Measurements from ENCODE around the gene SLC6A12. TPM values are rescaled to one million over a fixed set of nuclear protein-coding genes. Genes with fewer than 3 reads are reported as not detected.
"Not testable (repeated sequence)": the region's sequence is repeated elsewhere in the genome, so short reads cannot be mapped to it uniquely, and the experiment has no call there.

Gene SLC6A12
- total RNA-seq, 2 donors from 2014 or later, result 0.41 to 0.65 TPM

DNA sequence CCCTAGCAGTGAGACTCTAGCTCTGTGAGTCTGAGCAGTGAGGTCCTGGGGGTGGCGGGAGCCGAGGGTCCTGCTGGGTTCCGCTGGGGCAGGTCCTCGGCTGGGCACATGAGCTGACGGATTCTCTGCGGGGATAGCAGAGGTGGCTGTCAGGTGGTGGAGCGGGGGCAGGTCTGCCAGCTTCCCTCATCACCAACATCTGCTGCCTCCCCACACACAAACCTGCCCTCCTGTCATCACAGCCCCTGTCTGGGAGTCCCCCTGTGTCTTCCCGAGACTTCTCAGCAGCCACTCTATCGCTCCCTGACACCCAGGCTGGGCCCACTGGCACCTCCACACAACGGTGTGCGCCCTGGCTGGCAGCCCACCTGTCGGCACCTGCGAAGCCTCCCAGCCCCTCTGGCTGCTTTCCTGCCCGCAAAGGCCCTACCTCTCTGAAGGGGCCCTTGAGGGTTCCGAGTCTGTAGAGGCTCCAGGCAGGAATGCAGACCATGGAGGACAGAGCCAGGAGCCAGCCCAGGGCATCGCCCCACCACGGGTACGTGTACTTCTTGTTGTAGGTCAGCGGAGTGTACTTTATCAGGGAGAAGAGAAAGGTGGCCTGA lies 7.1 kb upstream of the SLC6A12 start:
- DNase-seq, result no peak
- no peak for ATAC-seq
- intact Hi-C loops (cut with DNase I), result no loop called here

DNA sequence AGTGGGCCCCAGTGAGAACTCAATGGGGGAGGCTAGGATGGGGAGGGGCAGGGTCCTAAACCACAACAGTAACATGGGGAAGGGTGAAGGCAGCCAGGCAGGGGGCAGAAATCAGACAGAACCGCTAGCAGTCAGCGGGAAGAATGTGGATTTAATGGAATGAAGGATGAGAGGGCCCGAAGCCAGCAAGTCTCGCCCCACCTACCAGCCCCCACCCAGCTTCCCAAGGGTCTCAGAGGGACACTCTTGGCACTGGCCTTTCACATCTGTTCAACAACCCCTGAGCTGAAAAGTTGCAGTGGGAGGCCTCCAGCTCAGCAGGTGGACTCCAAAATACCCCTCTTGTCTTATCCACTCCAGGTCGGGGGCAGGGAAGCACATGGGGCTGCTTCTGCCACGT lies 6.5 kb upstream of the SLC6A12 start:
- DNase-seq (no peak), ATAC-seq (no peak)
- intact Hi-C loops (cut with DNase I), result no loop called here

DNA sequence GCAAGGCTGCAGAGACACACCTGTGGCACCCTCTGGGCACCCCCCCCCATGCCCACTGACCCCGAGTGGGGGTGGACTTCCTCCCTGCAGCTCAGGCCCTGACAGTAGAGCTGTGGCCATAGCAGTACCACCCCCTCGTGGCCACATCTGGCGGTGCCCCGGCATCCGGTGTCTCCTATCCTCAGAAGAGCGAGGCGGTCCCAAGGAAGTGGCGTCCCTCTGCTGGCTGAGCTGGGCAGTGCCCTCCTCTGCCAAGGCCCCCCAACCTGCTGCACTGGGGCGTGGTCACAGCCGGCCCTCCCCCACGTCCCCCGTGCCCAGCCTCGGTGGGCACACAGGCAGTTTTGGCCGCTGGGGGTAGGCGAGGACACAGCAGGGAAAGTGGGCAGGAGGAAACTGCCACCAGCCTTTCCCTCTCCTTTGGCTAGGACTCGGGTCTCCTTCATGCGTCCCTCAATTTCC lies 6.0 kb upstream of the SLC6A12 start:
- peak; percentile 71 to 77 for ATAC-seq
- peak; percentile 58 for DNase-seq
- intact Hi-C loops (cut with DNase I), result no loop called here

DNA sequence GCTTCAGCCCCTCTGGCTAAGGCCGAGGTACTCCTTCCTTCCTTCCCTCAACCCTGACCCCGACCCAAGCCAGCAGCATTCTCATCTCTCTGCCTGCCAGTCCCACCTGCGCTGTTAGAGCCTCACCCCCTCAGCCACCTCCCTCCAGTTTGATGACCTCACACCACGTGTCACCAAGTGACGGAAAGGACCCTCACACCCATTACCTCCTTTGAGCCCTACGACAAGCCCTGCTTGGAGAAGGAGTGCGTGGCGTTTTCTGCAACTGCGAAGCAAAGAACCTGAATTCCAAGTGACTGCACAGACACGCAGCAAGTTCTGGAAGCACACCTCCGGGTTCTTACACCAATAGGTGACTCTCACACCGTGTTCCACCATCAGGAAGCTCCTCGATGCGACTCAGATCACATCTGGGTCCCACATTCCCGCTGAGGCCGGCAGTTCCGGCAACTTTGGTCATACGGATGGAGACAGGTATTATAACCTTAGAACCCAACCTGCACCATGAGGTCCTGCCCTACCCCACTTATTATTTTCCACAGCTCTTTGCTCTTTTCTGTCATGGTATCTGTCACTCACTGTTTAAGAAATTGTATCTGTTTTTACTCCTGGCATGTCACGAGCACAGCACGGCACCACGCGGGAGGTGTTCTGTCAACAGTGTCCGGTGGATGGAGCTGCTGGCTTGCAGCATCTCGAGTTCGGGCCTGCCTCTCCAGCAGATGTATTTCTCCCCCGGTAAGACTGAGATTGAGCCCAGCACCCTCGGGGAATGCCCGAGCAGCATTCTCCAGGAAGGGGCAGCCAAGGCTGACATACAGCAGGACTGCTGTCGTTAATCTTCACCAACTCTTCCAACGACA lies 5.0 kb upstream of the SLC6A12 start:
- intact Hi-C loops (cut with DNase I), result no loop called here
- ATAC-seq, result no peak
- DNase-seq, result no peak

DNA sequence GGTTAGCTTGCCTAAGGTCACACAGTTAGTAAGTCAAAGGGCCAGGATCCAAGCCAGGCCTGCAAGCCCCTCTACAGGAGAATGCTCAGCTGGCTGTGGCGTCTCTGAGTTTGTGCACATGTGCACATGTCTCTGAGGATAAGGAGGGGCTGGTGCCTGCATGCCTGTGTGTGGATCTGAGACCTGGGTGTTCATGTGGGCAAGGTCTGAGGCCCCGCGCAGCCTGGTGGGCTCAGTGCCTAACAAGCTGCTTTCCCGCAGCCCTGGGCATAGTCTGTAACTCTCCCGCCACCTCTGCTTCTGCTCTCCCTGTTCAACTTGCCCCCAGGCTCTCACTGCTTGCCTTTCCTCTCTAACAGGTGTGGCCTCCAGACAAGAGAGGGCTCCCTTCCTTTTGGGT lies 4.3 kb upstream of the SLC6A12 start:
- intact Hi-C loops (cut with DNase I), result no loop called here
- no peak for ATAC-seq
- no peak for DNase-seq

DNA sequence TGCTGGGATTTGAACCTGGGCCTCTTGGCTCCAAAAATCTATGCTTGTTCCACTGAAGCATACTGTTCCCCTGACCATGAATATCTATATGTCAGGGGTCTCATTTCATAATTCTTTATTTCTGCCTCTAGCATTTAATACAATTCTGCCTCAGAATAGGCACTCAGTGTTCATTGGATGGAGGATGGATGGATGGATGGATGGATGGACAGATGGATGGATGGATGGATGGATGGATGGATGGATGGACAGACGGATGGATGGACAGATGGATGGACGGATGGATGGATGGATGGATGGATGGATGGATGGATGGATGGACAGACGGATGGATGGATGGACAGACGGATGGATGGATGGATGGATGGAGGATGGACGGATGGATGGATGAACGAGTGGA lies 3.1 kb upstream of the SLC6A12 start:
- ATAC-seq; DNase-seq; intact Hi-C loops (cut with DNase I): not testable (repeated sequence)

DNA sequence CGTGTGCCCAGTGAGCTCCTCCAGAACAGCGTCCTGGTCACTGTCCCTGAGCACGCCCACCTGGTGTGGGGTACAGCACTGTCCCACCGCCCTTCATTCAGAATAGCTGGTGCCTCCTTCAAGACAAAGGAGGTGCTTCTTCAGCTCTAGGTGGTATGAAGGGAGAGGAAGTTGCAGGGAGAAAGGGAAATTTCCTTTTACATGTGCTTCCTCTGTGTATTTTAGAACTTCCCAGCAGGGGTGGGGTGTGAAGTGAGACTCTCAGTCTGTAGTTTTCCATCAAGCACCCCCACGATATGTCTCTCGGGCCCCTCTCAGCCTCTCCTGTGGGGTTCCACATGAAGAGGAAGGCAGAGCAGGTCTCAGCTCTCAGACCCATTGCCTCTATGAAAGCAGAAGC lies 1.2 kb upstream of the SLC6A12 start:
- DNase-seq (no peak), ATAC-seq (no peak)
- intact Hi-C loops (cut with DNase I), result no loop called here

DNA sequence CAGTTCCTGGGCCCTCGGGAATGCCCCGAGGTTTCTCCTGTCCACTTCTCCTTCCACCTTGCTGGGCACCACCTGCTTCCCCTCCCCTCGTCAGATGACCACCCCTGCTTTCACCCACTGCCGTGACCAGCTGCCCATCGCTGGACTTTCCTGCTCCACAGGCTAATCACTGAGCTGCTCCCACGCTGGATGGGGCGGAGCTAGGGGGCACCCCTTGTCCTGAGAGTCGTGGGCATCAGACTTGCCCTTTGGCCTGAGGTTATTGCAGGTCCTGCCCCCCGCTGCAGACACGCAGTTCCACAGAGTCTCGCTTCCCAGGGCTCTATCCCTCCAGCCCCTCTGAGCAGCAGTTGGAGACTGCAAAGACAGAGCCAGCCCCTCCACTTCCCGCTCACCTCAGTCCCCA lies 427 bp downstream of the SLC6A12 start:
- intact Hi-C loops (cut with DNase I), result no loop called here
- no peak for ATAC-seq
- no peak for DNase-seq

DNA sequence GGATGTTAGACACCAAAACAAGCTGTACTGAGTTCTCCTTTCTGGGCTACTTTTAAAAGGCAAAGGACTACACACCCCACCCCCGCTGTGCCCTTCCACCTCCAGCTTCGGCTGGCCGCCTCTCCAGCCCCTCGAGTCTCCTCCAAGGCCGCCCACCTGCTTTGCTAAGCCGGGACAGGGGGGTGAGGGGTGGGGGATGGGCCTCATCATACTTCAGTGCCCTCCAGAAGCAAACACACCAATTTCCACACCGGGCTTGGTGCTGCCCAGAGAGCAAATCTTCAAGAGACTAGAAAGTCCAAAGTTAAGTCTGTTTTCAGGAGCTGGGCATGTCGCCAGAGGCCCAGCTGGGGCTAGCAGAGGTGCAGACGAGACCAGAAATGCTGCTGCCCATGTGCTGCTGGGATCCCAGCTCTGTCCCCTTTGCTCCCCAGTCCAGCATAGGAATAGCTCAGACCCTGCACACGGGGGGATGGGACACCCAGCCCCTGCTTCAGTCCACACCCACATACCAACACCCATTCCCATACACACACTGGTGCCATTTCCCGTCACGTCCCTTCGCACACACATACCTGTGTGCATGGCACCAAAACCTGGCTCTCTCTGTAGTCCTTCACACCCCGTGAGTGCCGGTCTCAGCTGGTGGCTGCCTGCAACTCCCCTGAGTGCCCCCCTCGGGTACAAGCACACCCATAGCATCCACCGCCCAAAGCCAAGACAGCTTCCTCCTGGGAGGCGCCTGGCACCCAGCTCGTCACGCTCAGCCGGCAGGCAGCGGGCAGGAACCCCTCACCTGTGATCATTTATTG lies 1.0 kb downstream of the SLC6A12 start:
- intact Hi-C loops (cut with DNase I), result no loop called here
- ATAC-seq (peak; percentile 24 to 31), DNase-seq (peak; percentile 38)

DNA sequence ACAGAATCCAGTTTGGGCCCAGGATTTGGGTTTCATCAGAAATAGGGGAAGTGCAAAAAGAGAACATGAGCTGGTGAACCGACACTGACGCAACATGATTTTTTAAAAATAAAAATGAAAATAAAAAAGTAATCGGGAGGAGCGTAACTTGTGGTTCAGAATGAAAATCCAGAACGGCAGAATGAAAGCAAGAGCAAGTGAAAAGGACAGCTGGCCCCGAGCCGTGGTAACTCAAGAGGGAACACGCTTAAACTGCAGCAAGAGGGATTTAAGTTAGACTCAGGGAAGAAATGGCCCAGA lies 1.6 kb downstream of the SLC6A12 start:
- peak in 1 of 2 donors; percentile 19 for ATAC-seq
- intact Hi-C loops (cut with DNase I), result no loop called here
- DNase-seq, result no peak

DNA sequence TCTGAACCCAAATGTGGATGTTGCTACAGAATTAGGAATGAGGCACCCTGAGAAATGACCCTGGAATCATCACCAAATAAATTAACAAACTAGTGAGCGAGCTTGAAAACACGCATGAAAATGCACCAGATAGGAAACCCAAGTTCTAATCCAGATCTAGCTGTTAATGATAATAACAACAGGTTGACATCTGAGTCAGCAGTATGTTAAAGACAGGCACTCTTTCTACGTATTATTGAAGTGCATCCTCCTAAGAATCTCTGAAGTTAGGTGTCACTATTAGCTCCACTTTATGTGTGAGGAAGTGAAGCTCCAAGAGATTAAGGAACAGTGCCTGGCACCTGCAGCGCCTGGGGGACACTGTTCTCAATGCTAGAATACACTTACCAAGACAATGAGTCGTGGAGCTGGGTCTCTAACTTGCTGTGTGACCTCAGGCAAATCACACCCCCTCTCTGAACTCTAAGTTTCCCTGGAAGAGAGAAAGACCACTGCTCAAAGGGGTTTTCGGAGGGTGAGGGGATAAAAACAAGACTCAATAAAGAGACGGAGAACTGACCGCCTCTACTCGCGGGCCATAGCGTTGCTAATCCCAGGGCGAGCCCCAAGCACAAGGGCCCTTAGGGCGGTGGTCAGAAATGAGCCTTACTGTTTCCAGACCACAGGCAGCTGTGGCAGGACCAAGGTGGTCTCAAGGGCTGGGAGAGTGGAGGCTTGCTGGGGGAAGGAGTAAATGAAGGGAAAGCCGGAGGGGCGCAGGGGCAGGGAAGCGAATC lies 2.1 kb downstream of the SLC6A12 start:
- no peak for DNase-seq
- ATAC-seq, result no peak
- intact Hi-C loops (cut with DNase I), result no loop called here

DNA sequence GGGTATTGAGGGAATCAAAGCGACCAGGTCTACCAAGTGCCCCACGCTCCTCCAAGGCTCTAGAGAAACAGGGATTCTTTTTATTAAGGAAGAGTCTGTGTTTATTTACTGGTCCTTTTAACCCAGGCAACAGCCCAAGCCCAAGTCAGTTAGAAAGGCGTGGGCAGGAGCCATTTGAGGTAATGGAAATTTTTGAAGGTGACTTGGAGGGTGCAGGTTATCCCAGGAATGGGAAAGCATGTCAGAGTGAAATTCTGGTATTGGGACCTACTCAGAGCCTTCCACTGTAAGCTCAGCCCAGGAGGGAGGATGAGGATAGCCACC lies 2.9 kb downstream of the SLC6A12 start:
- intact Hi-C loops (cut with DNase I), result no loop called here
- DNase-seq, result no peak

DNA sequence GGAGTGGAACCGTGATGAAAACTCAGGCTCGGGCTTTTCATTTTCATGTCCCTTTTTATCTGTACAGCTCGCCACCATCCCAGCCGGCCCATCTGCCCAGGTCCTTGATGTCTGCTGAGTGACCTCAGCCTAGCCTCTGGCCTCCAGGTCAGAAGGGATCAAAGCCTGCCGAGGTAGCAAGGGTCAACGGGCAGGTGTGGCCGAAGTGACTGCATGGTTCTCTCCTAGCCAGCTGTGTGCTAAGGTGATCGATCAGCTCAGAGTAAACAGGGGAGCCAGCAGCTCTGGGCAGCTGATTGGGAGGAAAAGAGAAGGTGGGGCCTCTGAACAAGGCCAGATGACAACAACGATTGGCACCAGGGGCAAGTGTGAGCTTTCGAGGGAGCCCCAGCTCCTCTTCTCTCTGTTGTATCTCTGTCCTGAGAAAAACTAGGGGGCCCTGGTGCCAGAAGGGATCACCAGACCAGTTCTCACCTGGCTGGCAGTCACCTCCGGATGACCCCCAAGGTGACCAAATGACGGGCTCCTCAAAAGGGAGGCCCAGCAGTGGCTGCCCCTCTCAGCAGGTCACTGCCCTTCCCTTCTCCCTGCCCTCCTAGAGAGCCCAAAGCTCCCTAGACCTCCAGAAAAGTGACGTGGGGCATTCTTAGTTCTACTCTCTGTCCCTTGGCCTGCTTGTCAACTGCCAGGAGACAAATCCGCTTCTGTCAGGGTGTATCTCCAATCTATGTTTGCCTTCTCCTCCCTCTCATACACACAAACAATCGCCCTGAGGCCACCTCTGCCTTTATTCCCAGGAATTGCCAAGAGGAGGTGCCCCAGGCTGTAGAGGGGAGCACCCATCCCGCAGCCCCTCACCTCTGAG lies 3.4 kb downstream of the SLC6A12 start:
- ATAC-seq, result no peak
- no peak for DNase-seq
- intact Hi-C loops (cut with DNase I), result no loop called here

More for the DNA sequence above, 2.9 kb downstream of the SLC6A12 start:
- ATAC-seq, result no peak

DNA sequence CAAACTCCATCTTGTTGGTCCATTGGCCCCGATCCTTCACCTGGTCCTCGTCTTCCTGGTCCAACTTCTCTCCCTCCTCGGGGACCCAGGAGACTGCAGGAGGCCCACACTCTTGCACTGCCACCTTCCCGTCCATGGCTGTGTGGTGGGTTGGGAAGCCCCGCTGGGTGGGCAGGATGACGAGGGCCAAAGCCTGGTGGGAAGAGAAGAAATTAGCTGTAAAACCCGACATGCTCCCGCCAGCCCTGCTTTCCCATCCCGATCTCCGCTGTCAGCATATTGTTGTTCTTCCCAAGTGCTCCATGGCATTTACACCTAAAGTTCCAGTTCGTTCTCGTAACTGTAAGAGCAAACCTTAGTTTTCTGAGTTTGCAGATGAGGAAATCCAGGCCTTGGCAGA lies 4.1 kb downstream of the SLC6A12 start:
- ATAC-seq, result no peak
- no peak for DNase-seq
- intact Hi-C loops (cut with DNase I), result no loop called here

DNA sequence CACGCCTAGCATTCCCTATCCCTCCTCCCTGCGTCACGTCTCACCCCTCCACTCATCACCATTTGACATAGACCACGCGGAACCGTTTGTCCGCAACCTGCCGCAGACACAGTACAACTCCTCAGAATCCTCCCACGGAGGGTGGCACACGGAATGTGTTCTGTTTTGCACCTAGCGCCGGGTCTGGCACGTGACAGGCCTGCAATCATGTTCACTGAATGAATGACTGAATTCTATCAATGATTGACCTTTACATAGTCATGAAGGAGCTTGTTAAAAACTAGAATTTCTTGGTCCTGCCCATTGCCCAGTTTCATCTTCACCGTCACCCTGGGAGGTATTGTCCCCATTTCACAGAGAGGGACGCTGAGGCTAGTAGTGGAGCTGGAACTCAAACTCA lies 4.7 kb downstream of the SLC6A12 start:
- intact Hi-C loops (cut with DNase I), result no loop called here

DNA sequence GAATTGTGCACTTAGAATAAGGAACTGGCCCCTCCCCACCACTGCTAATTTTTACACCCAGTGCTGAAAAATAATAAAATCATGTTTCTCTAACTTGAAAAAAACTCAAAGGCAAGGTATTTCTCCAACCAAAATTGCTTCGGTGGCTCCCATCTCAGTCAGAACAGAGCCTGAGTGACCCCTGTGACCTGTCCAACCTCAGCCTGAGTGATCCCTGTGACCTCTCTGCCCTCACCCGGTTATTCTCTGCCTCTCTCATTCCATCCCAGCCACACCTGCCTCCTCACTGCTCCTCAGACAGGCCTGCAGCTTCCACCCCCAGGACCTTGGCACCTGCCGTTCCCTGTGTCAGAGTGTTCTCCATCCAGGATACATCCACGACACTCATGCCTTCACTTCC lies 5.1 kb downstream of the SLC6A12 start:
- intact Hi-C loops (cut with DNase I), result no loop called here
- DNase-seq (no peak), ATAC-seq (no peak)

More for the DNA sequence above, 4.7 kb downstream of the SLC6A12 start:
- DNase-seq, result no peak
- ATAC-seq, result no peak

DNA sequence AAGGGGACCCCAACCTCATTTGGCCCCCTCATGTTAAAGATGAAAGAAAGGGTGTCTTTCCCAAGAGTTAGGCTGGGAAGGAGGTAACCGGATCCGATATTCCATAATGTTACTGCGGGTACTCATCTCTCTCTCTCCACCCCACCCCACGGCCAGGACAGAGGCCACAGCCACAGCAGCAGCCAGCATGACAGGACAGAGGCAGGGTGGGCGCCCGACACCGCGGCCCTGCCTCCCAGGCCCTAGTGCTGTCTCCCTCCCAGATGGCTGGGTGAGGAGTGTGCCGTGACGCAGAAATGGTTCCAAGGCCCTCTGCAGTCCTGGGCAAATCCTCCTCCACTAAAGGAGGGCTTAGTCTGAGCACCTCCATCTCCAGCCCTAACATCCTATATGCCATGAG lies 6.2 kb downstream of the SLC6A12 start:
- intact Hi-C loops (cut with DNase I), result no loop called here
- ATAC-seq (no peak), DNase-seq (no peak)

DNA sequence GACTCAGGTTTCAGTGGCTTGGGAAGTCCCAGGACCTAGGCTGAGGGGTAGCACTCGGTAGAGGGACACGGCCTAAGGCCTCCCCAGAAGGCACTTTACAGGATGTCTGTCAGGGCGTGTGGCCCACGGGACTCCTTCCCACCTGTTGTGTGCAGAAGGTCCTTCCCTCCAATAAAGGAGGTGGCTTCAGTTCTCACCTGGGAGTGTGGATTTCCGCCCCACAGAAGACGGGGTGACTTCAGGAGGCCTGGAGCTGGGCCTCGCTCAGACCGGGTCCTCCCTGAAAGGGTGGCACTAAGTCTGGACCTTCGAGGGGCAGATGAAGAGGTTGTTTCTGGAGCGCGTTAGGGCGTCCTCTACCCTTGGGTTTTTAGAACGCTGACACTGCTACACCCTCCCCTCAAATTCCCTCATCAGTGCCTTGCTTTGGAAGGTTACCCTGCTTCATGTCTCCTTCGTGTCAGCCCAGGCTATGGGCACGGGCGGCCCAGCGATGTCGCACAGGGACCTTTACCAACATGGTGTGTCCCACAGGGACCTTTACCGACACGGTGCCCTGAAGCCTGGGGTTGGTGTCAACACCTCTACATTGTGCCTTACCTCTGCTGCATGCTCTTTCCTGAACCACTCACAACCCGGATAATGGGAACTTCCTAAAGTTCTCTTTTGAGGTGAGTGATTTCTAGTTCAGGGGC lies 7.1 kb downstream of the SLC6A12 start:
- DNase-seq (no peak), ATAC-seq (no peak)
- intact Hi-C loops (cut with DNase I), result no loop called here

Data from left cardiac atrium (tissue), 4 donors.